Loucy (cell line): Measurements from ENCODE around the gene AKT1.

Experiments used
- H2AFZ ChIP-seq: fragments of 200-600 bp; sonication (generic); 2 replicates; pipeline ENCODE4 v1.6.0; 2016; ENCODE audit warnings: antibody characterized with exemption, mild to moderate bottlenecking, low read length, moderate library complexity
- H3F3A ChIP-seq: fragments of 200-600 bp; 2 replicates; pipeline ENCODE4 v1.6.0; 2016; ENCODE audit warnings: antibody characterized with exemption, low read depth, mild to moderate bottlenecking
- H3K27me3 ChIP-seq: fragments of 200-600 bp; sonication (generic); 2 replicates; pipeline ENCODE4 v1.6.1; 2014; ENCODE audit warnings: low read length, mild to moderate bottlenecking; ENCODE audit not compliant: insufficient read depth, poor library complexity, severe bottlenecking
- H3K36me3 ChIP-seq: fragments of 200-600 bp; sonication (generic); 2 replicates; pipeline ENCODE4 v1.6.1; 2016; ENCODE audit warnings: low read length; ENCODE audit not compliant: insufficient read depth
- H3K4me1 ChIP-seq: fragments of 200-600 bp; sonication (generic); 2 replicates; pipeline ENCODE4 v1.5.1; 2014; ENCODE audit warnings: low read length, mild to moderate bottlenecking; ENCODE audit not compliant: insufficient read depth, poor library complexity, severe bottlenecking
- H3K4me2 ChIP-seq: fragments of 200-600 bp; sonication (generic); 2 replicates; pipeline ENCODE4 v1.6.0; 2014; ENCODE audit warnings: antibody characterized with exemption, low read length, low read depth, mild to moderate bottlenecking; ENCODE audit not compliant: poor library complexity, severe bottlenecking
- H3K4me3 ChIP-seq: fragments of 200-600 bp; sonication (generic); 2 replicates; pipeline ENCODE4 v1.5.1; 2014; ENCODE audit warnings: low read length, mild to moderate bottlenecking, mixed read lengths; ENCODE audit not compliant: poor library complexity, severe bottlenecking
- H3K79me2 ChIP-seq: fragments of 200-600 bp; sonication (generic); 2 replicates; pipeline ENCODE4 v1.6.1; 2014; ENCODE audit warnings: low read length; ENCODE audit not compliant: insufficient read depth
- H3K9ac ChIP-seq: fragments of 200-600 bp; sonication (generic); 2 replicates; pipeline ENCODE4 v1.6.0; 2014; ENCODE audit warnings: mild to moderate bottlenecking, low read depth, low read length, moderate library complexity; ENCODE audit not compliant: poor library complexity, severe bottlenecking
- H3K9me2 ChIP-seq: fragments of 200-600 bp; sonication (generic); replicated peaks from 2 replicates; pipeline ENCODE4 v1.6.1; 2016; ENCODE audit warnings: low read depth, low read length, mixed read lengths
- H3K9me3 ChIP-seq: fragments of 200-600 bp; sonication (generic); 2 replicates; pipeline ENCODE4 v1.6.1; 2014; ENCODE audit warnings: mild to moderate bottlenecking, antibody characterized with exemption, low read length, low read depth; ENCODE audit not compliant: insufficient read depth
- H4K20me1 ChIP-seq: fragments of 200-600 bp; sonication (generic); 2 replicates; pipeline ENCODE4 v1.6.0; 2014; ENCODE audit warnings: antibody characterized with exemption, low read length, mild to moderate bottlenecking; ENCODE audit not compliant: insufficient read depth, poor library complexity, severe bottlenecking
- CTCF ChIP-seq: fragments of 200-600 bp; sonication (generic); conservative IDR thresholded peaks from 2 replicates; pipeline ENCODE4 v1.5.1; 2014; ENCODE audit warnings: mild to moderate bottlenecking, antibody characterized with exemption, low read length
- EZH2phosphoT487 ChIP-seq: fragments of 200-600 bp; IDR thresholded peaks from 2 replicates; pipeline ENCODE4 v1.6.1; 2018; ENCODE audit warnings: antibody characterized with exemption, mild to moderate bottlenecking, moderate library complexity, borderline replicate concordance

AKT1 gene

DNA sequence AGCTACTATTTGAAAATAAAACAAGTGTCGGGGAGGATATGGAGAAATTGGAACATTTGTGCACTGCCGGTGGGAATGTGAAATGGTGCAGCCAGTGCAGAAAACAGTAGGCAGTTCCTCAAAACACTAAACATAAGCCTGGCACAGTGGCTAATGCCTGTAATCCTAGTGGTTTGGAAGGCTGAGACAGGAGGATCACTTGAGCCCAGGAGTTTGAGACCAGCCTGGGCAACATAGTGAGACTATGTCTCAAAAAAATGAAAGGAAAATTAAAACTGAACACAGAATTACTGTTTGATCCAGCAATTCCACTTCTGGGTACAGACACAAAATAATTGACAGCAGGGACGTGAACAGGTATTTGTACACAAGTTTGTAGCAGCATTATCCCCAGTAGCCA is 30.0 kb downstream of the AKT1 start:
- peak overlapping the region; percentile 54 for H3K4me2 ChIP-seq
- H3K4me3 ChIP-seq: peak overlapping the region; percentile 27
- H3K9me2 ChIP-seq: no peaks in the 10 kb centered on the region

GRCh38 chr14:104758981-104759969 is 36.3 kb downstream of the AKT1 start:
- peaks cover 48% of the 10 kb centered on the region; the same call in 1 of the 2 replicates for H3K36me3 ChIP-seq
- no peak overlapping the region for H2AFZ ChIP-seq
- peaks cover 73% of the 10 kb centered on the region for H3K79me2 ChIP-seq
- H3K27me3 ChIP-seq: no peaks in the 10 kb centered on the region
- H3K9ac ChIP-seq: no peak overlapping the region
- peaks cover 35% of the 10 kb centered on the region for H4K20me1 ChIP-seq
- H3K4me1 ChIP-seq: peaks cover 37% of the 10 kb centered on the region
- H3F3A ChIP-seq: no peaks in the 10 kb centered on the region
- no peak overlapping the region for H3K4me3 ChIP-seq
- H3K4me2 ChIP-seq: no peak overlapping the region
- TF ChIP-seq EZH2phosphoT487 (no peak), CTCF (no peak)
- no peaks in the 10 kb centered on the region for H3K9me2 ChIP-seq
- no peaks in the 10 kb centered on the region for H3K9me3 ChIP-seq

More for the DNA sequence above, 30.0 kb downstream of the AKT1 start:
- no peaks in the 10 kb centered on the region for H3K27me3 ChIP-seq
- peaks cover 10% of the 10 kb centered on the region for H3K4me1 ChIP-seq
- no peak overlapping the region for H3K9ac ChIP-seq
- H3K79me2 ChIP-seq: peaks cover 21% of the 10 kb centered on the region
- H3K36me3 ChIP-seq: peaks cover 10% of the 10 kb centered on the region; the same call in 1 of the 2 replicates
- H4K20me1 ChIP-seq: no peaks in the 10 kb centered on the region
- H2AFZ ChIP-seq: no peak overlapping the region
- peaks cover 3% of the 10 kb centered on the region; the same call in 1 of the 2 replicates for H3F3A ChIP-seq
- no peaks in the 10 kb centered on the region for H3K9me3 ChIP-seq
- TF ChIP-seq CTCF (no peak), EZH2phosphoT487 (no peak)

GRCh38 chr14:104757681-104758392 is 37.7 kb downstream of the AKT1 start:
- Histone ChIP-seq H3K36me3 (peaks cover 48% of the 10 kb centered on the region; the same call in 1 of the 2 replicates), H3K4me2 (peak overlapping the region; percentile 99), H3K4me3 (peak overlapping the region; percentile 88), H3K9ac (peak overlapping the region; percentile 95), H3K27me3 (no peaks in the 10 kb centered on the region), H3K9me2 (no peaks in the 10 kb centered on the region), H3K4me1 (peaks cover 41% of the 10 kb centered on the region), H3K9me3 (no peaks in the 10 kb centered on the region), H3F3A (no peaks in the 10 kb centered on the region), H2AFZ (no peak overlapping the region), H3K79me2 (peaks cover 81% of the 10 kb centered on the region), H4K20me1 (peaks cover 47% of the 10 kb centered on the region)
- TF ChIP-seq CTCF: no peak
- no peak for TF ChIP-seq EZH2phosphoT487
